Ecto neural progenitor cell (in vitro differentiated cells): Measurements from ENCODE around the gene FLNC.
A peak's percentile ranks its signal among the peaks of the same experiment; 100 is the strongest.

ENCODE experiments used
- DNase-seq: peaks from one replicate; pipeline ENCODE4 v3.0.0-alpha.2; 2018; ENCODE audit warnings: low spot score

Gene FLNC

DNA sequence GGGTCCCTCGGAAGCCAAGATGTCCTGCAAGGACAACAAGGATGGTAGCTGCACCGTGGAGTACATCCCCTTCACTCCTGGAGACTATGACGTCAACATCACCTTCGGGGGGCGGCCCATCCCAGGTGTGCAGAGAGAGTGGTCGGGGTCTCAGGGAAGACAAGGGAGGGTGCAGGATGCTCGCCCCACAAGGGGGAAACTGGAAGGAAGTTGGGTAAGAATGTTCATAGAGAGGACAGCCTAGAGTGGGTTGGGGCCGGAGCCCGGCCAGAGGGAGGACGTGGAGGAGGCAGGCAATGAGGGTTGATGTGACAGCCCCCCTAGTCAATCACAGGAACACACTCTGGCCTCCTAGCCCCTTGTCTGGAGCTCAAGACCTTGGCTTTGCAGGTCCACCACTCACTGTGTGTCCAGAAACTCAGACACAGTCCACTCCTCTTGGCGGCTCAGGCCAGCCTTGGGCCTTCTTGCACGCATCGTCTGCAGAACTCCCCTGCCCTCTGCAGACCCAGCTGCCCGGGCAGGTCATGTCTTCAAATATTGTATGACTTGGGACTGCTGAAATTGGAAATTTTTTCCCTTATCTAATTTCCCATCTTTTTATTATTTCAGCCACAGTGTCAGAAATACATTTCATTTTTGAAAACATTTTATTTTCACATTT is 16.7 kb downstream of the FLNC start:
- DNase-seq: no peak

DNA sequence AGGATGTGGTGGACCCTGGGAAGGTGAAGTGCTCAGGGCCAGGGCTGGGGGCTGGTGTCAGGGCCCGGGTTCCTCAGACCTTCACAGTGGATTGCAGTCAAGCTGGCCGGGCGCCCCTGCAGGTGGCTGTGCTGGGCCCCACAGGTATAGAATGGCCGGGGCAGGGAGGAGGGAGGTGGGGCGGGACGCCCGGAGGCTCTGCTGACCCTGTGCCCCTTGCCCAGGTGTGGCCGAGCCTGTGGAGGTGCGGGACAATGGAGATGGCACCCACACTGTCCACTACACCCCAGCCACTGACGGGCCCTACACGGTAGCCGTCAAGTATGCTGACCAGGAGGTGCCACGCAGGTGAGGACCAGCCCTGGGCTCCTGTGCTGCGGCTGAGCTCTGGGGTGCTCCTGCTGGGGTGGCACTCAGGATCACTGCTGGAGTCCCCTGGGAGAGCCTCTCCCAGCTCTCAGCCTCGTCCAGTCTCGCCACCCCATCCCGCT is 17.6 kb downstream of the FLNC start:
- no peak for DNase-seq

- no peak for DNase-seq
Measured at GRCh38 chr7:128848289-128849155, 18.3 kb downstream of the FLNC start.

DNA sequence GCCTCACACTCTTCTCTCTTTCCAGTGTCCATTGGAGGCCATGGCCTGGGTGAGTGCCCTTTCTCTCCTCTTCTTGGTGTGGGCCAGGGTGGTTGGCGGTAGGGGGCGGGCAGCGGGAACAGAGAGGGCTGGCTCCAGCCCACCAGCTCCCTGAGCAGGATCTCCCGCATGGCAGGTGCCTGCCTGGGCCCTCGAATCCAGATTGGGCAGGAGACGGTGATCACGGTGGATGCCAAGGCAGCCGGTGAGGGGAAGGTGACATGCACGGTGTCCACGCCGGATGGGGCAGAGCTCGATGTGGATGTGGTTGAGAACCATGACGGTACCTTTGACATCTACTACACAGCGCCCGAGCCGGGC is 18.9 kb downstream of the FLNC start:
- DNase-seq: no peak

- no peak for DNase-seq
Measured at GRCh38 chr7:128849804-128850490, 19.7 kb downstream of the FLNC start.

DNA sequence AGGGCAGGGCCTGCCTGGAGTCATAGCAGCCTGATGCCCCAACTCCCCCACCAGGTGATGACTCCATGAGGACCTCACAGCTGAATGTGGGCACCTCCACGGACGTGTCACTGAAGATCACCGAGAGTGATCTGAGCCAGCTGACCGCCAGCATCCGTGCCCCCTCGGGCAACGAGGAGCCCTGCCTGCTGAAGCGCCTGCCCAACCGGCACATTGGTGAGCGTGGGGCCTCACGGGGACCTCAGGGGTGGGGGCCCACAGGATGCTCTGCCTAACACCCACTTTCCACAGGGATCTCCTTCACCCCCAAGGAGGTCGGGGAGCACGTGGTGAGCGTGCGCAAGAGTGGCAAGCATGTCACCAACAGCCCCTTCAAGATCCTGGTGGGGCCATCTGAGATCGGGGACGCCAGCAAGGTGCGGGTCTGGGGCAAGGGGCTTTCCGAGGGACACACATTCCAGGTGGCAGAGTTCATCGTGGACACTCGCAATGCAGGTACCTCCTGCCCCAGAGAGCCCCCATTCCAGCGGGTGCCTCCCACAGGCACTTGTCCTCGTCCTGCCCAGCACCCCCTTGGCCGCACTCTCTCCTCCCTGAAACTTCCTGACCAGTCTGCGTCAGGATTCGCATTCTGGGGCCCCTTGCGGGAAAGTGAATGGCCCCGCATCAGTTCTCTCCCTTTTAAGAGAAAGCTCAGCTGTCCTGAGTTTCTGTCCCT is 22.5 kb downstream of the FLNC start:
- DNase-seq: no peak

GRCh38 chr7:128853799-128854198 is 23.6 kb downstream of the FLNC start:
- DNase-seq: no peak

- DNase-seq: no peak
Measured at GRCh38 chr7:128854396-128854795, 24.2 kb downstream of the FLNC start.

GRCh38 chr7:128855559-128855958 is 25.4 kb downstream of the FLNC start:
- DNase-seq: no peak

DNA sequence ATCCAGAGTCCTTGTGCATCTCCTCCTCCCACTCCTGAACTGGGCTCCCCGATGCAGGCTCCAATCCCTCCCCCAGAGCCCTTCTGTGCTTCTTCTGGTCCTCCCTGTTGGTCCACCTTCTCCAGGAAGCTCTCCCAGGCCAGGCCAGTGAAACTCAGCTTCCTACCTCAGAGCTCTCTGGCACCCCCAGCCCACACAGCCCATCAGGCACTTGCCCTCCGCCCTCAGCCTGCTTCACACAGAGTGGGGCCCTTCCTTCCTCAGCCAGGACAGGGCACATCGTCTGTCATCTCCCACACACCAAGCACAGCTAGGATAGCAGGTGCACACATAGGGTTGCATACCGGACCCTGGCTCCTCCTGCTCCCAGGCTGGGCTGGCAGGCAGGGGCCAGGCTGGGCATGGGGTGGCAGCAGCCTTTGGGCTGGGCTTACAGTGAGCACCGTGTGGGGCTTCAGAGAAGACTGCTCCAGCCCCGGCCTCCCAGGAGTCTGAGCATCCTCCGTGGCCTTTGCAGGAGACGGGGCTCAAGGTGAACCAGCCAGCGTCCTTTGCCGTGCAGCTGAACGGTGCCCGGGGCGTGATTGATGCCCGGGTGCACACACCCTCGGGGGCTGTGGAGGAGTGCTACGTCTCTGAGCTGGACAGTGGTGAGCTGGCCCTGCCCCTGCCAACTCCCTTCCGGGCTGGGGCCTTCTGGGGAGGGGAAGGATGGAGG is 26.0 kb downstream of the FLNC start:
- DNase-seq: no peak

DNA sequence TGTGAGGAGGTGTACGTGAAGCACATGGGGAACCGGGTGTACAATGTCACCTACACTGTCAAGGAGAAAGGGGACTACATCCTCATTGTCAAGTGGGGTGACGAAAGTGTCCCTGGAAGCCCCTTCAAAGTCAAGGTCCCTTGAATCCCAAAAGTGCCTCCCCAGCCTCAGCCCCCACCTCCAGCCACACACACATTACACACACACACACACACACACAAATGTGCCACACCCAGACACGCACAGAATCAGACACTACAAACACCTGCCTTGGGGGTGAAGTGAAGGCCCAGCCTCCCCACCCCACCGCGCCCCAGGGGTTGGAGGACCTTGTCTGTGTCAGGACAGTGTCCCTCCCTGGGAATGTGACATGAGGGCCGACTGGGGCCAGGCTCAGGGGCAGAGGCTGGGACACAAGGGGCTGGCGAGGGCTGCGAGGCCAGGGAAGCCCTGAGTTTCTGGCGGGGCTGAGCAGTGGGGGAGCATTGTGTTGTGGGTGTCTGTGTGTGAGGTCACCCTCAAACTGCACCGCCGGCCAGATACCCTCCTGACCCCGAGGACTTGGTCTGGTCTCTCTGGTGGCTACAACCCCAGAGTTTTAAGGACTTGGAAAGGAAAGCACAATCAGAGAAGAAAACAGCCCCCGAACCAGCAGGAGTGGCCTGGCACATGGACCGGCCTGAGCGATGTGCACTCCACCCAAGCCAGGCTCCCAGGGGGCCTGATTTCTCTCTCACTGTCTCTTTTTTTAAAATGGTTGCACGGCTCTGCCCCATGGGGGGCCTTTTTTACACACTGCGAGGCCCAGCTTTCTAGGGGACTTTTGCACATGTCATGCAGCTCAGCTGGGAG is 28.4 kb downstream of the FLNC start:
- no peak for DNase-seq

GRCh38 chr7:128859232-128860157 is 29.3 kb downstream of the FLNC start:
- no peak for DNase-seq

DNA sequence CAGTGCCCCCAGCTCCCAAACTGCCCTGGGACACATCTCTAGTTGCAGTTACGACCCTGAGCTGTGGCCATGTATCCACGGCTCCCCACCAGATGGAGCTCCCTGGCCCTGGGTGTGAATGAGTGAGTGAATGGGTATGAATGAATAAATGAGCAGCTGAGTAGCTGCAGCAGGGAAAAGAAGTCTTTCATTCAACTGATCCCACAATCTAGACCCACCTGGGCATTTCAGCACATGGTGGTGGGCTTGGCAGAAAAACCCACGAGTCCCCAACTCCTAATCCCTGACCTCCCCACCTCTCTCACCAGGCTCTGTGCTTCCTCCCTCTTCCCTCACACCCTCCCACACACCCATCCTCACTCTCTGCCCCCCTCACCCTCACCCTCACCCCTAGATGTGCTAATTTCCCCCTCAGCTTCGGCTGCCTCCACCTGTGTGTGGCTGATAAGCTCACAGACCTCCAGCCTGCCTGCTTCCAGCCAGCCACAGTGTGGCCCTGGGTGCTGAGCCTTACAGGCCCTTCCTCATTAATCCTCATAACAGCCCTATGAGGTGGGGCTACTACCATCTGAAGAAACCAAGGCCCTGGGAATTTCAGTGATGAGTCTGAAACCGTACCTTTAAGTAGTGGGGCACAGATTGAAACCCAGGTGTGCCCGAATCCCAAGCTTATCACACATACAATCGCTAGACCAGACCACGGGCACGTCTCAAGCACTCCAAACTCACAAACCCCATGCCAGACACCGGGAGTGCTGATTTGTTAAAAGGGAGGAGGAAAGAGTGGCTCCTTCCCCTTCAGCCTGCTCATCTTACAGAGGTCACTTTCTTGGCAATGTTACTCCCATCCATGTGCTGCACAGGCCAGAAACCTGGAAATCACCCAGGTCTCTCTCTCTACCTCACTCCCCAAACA is 30.2 kb downstream of the FLNC start:
- no peak for DNase-seq

DNA sequence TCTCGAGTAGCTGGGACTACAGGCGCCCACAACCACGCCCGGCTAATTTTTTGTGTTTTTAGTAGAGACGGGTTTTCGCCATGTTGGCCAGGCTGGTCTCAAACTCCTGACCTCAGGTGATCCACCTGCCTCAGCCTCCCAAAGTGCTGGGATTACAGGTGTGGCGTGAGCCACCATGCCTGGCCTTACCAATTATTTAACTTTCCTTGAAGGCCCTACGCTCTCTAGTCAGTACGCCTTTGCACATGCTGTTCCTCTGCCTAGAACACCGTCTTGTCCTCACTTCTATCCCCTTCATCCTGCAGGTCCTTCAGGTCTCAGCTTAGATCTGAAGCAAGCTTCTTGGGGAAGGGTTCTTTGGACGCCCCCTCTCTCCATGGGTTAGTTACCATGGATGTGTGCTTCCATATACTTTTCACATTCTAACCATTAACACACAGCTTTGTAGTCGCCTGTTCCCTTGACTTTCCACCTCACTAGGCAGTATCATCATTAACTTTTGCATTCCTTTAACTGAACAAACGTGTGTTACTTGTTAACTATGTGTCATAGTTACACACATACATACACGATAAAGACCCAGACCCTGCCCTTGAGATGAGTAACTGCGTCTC is 31.9 kb downstream of the FLNC start:
- no peak for DNase-seq

DNA sequence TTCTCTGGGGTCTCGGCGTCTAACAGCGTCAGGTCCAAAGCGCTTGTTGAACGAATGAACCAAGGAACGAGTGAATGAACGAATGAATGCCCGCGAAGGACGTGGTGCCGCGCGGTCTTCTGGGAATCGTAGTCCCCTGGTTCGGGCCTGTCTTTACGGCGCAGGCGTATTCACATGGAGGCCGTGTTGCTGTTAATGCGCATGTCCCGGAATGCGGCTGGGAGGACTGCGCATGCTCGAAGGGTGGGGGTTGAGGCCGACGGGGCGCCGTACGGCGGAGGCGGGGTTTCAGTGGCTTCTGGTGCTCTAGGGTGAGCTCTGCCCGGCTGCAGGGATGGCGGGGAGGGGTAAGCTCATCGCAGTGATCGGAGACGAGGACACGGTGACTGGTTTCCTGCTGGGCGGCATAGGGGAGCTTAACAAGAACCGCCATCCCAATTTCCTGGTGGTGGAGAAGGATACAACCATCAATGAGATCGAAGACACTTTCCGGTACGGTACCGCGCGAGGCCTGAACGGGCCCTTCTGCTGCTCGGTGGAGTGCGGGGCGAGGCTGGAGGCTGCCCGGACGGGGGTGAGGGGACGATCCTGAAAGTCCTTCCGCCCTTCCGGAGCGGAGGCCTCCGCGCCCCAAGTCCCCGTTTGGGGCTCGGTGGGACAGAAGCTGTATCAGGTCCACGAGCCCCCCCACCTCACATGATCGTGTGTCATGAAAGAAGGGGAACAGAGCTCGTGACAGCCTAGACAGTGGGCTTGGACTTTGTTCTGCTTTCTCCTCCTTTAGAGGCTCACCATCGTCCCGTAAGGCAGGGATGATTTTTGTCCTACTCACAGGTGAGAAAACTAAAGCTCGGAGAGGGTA is 32.6 kb downstream of the FLNC start, which contains the start of gene ATP6V1F:
Gene ATP6V1F (plus strand): TSS at position 286 of the 862 bp plus-strand sequence. CDS start 49 bp downstream, at position 335.
- peak; percentile 100 for DNase-seq

DNA sequence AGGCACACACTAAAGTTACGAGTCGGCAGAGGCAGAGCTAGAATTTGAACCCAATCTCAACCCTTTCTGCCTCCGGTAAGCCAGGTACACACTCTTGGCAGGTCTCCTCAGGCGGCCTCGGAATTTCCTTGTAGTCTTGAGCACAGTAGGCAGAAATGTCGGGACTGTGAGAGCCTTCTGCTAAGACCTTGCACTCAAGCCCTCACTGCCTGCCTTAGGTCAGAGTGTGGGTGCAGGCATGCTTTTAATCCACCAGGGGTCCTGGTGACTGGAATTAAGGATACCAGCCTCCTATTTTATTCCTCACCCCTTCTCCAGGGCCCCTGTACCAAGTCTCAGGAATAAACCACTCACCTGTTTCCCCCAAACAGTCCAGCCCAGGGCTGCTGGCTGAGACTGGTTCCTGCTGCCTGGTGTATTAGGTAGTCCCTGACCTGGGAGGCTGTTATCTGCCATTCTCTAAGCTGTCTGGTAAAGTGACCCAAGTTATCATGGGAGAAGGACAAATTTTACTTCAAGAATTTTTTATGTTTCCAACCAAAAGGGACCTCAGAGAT is 33.3 kb downstream of the FLNC start:
- no peak for DNase-seq
